GM12872 (cell line): ENCODE results near the gene GATA6.

Source experiments
- TF ChIP-seq, protein P1 (sequence below): IDR thresholded peaks from 3 replicates; pipeline ENCODE4 v1.5.1; 2011; ENCODE audit warnings: low read depth, mild to moderate bottlenecking, low read length, moderate library complexity; ENCODE audit not compliant: insufficient read depth

Gene GATA6

GRCh38 chr18:22141211-22141610 lies 28.2 kb upstream of the GATA6 start:
- TF ChIP-seq, protein P1, sequence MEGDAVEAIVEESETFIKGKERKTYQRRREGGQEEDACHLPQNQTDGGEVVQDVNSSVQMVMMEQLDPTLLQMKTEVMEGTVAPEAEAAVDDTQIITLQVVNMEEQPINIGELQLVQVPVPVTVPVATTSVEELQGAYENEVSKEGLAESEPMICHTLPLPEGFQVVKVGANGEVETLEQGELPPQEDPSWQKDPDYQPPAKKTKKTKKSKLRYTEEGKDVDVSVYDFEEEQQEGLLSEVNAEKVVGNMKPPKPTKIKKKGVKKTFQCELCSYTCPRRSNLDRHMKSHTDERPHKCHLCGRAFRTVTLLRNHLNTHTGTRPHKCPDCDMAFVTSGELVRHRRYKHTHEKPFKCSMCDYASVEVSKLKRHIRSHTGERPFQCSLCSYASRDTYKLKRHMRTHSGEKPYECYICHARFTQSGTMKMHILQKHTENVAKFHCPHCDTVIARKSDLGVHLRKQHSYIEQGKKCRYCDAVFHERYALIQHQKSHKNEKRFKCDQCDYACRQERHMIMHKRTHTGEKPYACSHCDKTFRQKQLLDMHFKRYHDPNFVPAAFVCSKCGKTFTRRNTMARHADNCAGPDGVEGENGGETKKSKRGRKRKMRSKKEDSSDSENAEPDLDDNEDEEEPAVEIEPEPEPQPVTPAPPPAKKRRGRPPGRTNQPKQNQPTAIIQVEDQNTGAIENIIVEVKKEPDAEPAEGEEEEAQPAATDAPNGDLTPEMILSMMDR, result no peak

DNA sequence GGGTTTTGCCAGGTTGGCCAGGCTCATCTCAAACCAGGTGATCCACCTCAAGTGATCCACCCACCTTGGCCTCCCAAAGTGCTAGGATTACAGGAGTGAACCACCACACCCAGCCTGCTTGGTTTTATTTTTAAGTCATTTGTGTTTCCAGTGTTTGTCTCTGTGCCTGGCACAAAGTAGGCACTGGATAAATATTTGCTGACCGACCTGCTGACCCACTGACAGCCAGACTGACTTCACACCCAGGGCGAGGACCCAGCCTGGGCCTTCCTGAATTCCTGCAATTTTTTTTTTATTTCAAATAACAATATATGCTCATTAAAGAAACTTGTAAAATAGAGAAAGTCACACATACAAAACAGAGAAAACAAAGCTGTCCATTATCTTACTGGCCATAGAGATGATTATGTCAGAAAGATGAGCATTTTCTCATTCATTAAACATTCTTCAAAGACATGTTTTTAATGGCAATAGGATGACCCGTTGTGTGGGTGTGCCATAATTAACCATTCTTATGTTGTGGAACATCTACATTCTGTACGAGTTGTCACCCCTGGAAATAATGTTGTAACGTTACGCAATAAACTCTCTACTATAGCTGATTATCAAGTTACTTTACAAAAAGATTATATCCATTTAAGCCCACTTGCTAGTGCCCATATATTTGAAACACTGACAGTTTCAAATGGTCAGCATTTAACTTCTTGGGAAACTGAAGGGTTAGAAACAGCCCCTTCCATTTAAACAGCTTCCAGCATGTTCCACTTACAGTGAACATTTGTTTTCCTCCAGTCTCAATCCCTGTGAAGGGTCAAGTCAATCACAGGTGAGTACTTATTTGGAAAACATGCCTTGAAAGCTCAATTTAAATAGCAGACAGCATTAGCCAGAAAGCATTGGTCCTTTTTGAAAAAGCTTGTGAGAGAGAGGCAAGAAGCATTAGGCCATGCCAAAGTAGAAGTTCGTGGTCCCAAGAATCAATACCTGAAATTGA lies 25.7 kb upstream of the GATA6 start:
- TF ChIP-seq, protein P1, result no peak

DNA sequence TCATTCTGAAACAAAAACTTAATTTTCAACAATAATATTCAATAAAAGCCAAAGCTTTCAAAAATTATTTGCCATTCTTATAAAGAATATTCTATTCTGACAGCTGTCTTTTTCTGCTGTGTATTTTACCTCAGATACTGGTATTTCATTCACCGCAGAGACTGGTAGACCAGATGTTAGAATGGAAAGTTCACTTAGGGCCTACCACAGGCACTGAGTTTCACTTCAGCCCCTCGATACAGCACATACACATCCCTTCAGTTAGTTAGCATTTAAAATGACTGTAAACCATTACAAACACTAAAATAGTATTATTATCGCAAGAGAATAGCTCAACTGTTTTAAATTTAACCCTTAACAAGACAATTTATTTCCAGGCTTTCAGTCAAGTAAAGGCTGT lies 24.2 kb upstream of the GATA6 start:
- TF ChIP-seq, protein P1, result no peak

GRCh38 chr18:22149710-22150109 lies 19.7 kb upstream of the GATA6 start:
- TF ChIP-seq, protein P1, result no peak

DNA sequence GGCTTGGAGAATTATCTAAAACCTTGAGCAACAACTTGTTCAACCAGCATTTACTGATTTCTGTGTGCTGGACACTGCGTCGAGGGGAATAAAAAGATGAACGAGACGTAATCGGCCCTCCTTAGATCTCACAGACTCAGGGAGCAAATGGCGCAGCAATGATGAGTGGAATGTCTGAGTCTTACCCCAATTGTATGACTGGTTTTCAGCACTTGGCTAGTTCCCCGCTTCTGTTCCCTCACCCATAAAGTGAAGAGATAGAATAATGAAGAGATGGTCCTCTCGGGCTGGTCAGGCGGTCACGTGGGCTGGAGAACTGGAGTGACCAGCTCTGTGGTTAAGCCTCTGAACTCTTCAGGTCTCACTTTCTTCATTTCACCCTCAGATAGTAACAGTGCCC lies 17.3 kb upstream of the GATA6 start:
- TF ChIP-seq, protein P1, result no peak

GRCh38 chr18:22153428-22153827 lies 16.0 kb upstream of the GATA6 start:
- TF ChIP-seq, protein P1, result no peak

GRCh38 chr18:22155584-22155983 lies 13.8 kb upstream of the GATA6 start:
- TF ChIP-seq, protein P1, result no peak
